ENCODE measurements around the gene SLC16A10. TPM values are rescaled to one million over a fixed set of nuclear protein-coding genes. Genes with fewer than 3 reads are reported as not detected.
A peak's percentile ranks its signal among the peaks of the same experiment; 100 is the strongest.
"Not testable (repeated sequence)": the region's sequence is repeated elsewhere in the genome, so short reads cannot be mapped to it uniquely, and the experiment has no call there.

The SLC16A10 gene
- total RNA-seq, 4 donors from 2014 or later: 18.7 to 35.8 (median 22.1) TPM

- TF ChIP-seq POLR2A (IDR thresholded peaks at IDR 0.05): no peak
- no peak for TF ChIP-seq CTCF (IDR thresholded peaks at IDR 0.05)
- Histone ChIP-seq H3K27ac (peak overlapping the region in 2 of 3 donors; percentile 10 to 30), H3K9me3 (no peaks in the 10 kb centered on the region), H3K4me3 (replicated peaks in 1 of 3) (no peak overlapping the region), H3K27me3 (no peaks in the 10 kb centered on the region), H3K4me1 (peaks cover 10 to 13% of the 10 kb centered on the region in 2 donors), H3K36me3 (no peaks in the 10 kb centered on the region)
- DNase-seq: peak; percentile 10 to 13
- WGBS, 2 donors: 50 to 52% methylated on average over 7 of the region's 7 CpGs
- intact Hi-C loops (cut with DNase I): no loop called here
Observed at GRCh38 chr6:111122458-111123286, 35.4 kb downstream of the SLC16A10 start.

- no peak for TF ChIP-seq CTCF (IDR thresholded peaks at IDR 0.05)
- TF ChIP-seq POLR2A (IDR thresholded peaks at IDR 0.05): no peak
- WGBS, 2 donors: 91 to 96% methylated on average over 4 of the region's 4 CpGs
- Histone ChIP-seq H3K36me3 (no peaks in the 10 kb centered on the region), H3K27ac (no peak overlapping the region), H3K9me3 (no peaks in the 10 kb centered on the region), H3K4me1 (peaks cover 14 to 16% of the 10 kb centered on the region in 2 donors), H3K4me3 (replicated peaks in 1 of 3) (no peak overlapping the region), H3K27me3 (no peaks in the 10 kb centered on the region)
- intact Hi-C loops (cut with DNase I): no loop called here
- no peak for DNase-seq
Observed at GRCh38 chr6:111124406-111124805, 37.1 kb downstream of the SLC16A10 start.

- Histone ChIP-seq H3K27ac (peak overlapping the region in 2 of 3 donors; percentile 47 to 65), H3K4me3 (replicated peaks in 1 of 3) (no peak overlapping the region), H3K27me3 (no peaks in the 10 kb centered on the region), H3K36me3 (no peaks in the 10 kb centered on the region), H3K4me1 (peaks cover 4 to 6% of the 10 kb centered on the region in 2 donors), H3K9me3 (no peaks in the 10 kb centered on the region)
- intact Hi-C loops (cut with DNase I): no loop called here
- DNase-seq: peak; percentile 87 to 89
- WGBS, 2 donors: 19 to 49% methylated on average over 1 of the region's 1 CpG
- no peak for TF ChIP-seq POLR2A (IDR thresholded peaks at IDR 0.05)
- TF ChIP-seq CTCF (IDR thresholded peaks at IDR 0.05): peak in 1 of 6 experiments; percentile 24
Observed at GRCh38 chr6:111129013-111129412, 41.7 kb downstream of the SLC16A10 start.

- intact Hi-C loops (cut with DNase I); H3K36me3 ChIP-seq; H3K27me3 ChIP-seq; H3K27ac ChIP-seq; H3K9me3 ChIP-seq; H3K4me1 ChIP-seq; H3K4me3 ChIP-seq (replicated peaks in 1 of 3); DNase-seq: not testable (repeated sequence)
- WGBS, 2 donors: 94 to 98% methylated on average over 11 of the region's 11 CpGs
Observed at GRCh38 chr6:111131018-111131417, 43.7 kb downstream of the SLC16A10 start.

GRCh38 chr6:111132669-111133068 is 45.4 kb downstream of the SLC16A10 start:
- H3K27me3 ChIP-seq; H3K4me1 ChIP-seq; intact Hi-C loops (cut with DNase I); H3K4me3 ChIP-seq (replicated peaks in 1 of 3); H3K36me3 ChIP-seq; H3K27ac ChIP-seq; H3K9me3 ChIP-seq; DNase-seq: not testable (repeated sequence)
- WGBS, 2 donors: 64 to 83% methylated on average over 2 of the region's 2 CpGs

- H3K27me3 ChIP-seq; intact Hi-C loops (cut with DNase I); H3K4me1 ChIP-seq; H3K4me3 ChIP-seq (replicated peaks in 1 of 3); H3K27ac ChIP-seq; H3K9me3 ChIP-seq; H3K36me3 ChIP-seq; DNase-seq: not testable (repeated sequence)
- WGBS, 2 donors: 94 to 95% methylated on average over 6 of the region's 6 CpGs
Observed at GRCh38 chr6:111134236-111134869, 47.0 kb downstream of the SLC16A10 start.

- H3K4me1 ChIP-seq; H3K9me3 ChIP-seq; H3K36me3 ChIP-seq; DNase-seq; H3K27me3 ChIP-seq; intact Hi-C loops (cut with DNase I); H3K27ac ChIP-seq; H3K4me3 ChIP-seq (replicated peaks in 1 of 3): not testable (repeated sequence)
- WGBS, 2 donors: 77 to 86% methylated on average over 14 of the region's 14 CpGs
Observed at GRCh38 chr6:111137489-111138093, 50.3 kb downstream of the SLC16A10 start.

Measured in thyroid gland (tissue), 4 donors.